Keratinocyte (primary cell): Measurements from ENCODE around the gene MAPK12. TPM values are rescaled to one million over a fixed set of nuclear protein-coding genes. Genes with fewer than 3 reads are reported as not detected.

Source experiments
- DNase-seq: peaks from one replicate; pipeline ENCODE4 v3.0.0-alpha.2; 2011; ENCODE audit warnings: low read depth, missing footprints, low spot score
- FAIRE-seq: peaks from 2 replicates; lab custom pipeline; 2011; peaks lifted over from hg19 to GRCh38; lab: Jason Lieb, UNC
- H2AFZ ChIP-seq: 2 replicates; pipeline ENCODE4 v1.6.0; 2012; ENCODE audit warnings: low read length, control low read depth, inconsistent platforms; ENCODE audit not compliant: control insufficient read depth
- H3K27ac ChIP-seq: 2 replicates; pipeline ENCODE4 v1.5.1; 2011; ENCODE audit warnings: low read length; ENCODE audit not compliant: control insufficient read depth, insufficient read depth
- H3K27me3 ChIP-seq: 3 replicates; pipeline ENCODE4 v1.6.0; 2011; ENCODE audit warnings: low read length; ENCODE audit not compliant: control insufficient read depth, insufficient read depth; ENCODE audit errors: extremely low read depth
- H3K36me3 ChIP-seq, 2 experiments: 2 replicates in 1 of 2; 3 replicates in 1 of 2; pipeline ENCODE4 v1.5.1; 2011; ENCODE audit warnings: low read length in 2 of 2, mild to moderate bottlenecking in 1 of 2; ENCODE audit not compliant: control insufficient read depth in 2 of 2, insufficient read depth in 2 of 2; ENCODE audit errors: extremely low read depth in 1 of 2
- H3K4me1 ChIP-seq: 3 replicates; pipeline ENCODE4 v1.5.1; 2011; ENCODE audit warnings: low read length; ENCODE audit not compliant: control insufficient read depth, insufficient read depth; ENCODE audit errors: extremely low read depth
- H3K4me2 ChIP-seq: 3 replicates; pipeline ENCODE4 v1.6.0; 2011; ENCODE audit warnings: low read depth, low read length; ENCODE audit not compliant: control insufficient read depth, insufficient read depth; ENCODE audit errors: extremely low read depth
- H3K4me3 ChIP-seq, 3 experiments: fragments of 200-600 bp in 1 of 3; sonication (generic) in 1 of 3; 2 replicates in 2 of 3; 3 replicates in 1 of 3; pipeline ENCODE4 v1.5.1; 2011 to 2016; ENCODE audit warnings: low read length in 3 of 3, mild to moderate bottlenecking in 3 of 3, control low read depth in 2 of 3, inconsistent platforms in 1 of 3, low read depth in 1 of 3, mixed read lengths in 1 of 3, mixed run types in 1 of 3, moderate library complexity in 1 of 3; ENCODE audit not compliant: control insufficient read depth in 2 of 3, insufficient read depth in 2 of 3; ENCODE audit errors: extremely low read depth in 1 of 3
- H3K79me2 ChIP-seq: 2 replicates; pipeline ENCODE4 v1.6.0; 2012; ENCODE audit warnings: low read length; ENCODE audit not compliant: control insufficient read depth, insufficient read depth
- H3K9ac ChIP-seq: 3 replicates; pipeline ENCODE4 v1.6.0; 2011; ENCODE audit warnings: low read length; ENCODE audit not compliant: control insufficient read depth, insufficient read depth; ENCODE audit errors: extremely low read depth
- H3K9me1 ChIP-seq: 3 replicates; pipeline ENCODE4 v1.6.0; 2011; ENCODE audit warnings: low read length; ENCODE audit not compliant: control insufficient read depth, insufficient read depth; ENCODE audit errors: extremely low read depth
- H3K9me3 ChIP-seq: 2 replicates; pipeline ENCODE4 v1.5.1; 2012; ENCODE audit warnings: low read depth, low read length; ENCODE audit not compliant: control insufficient read depth
- H4K20me1 ChIP-seq: 3 replicates; pipeline ENCODE4 v1.6.0; 2011; ENCODE audit warnings: low read length; ENCODE audit not compliant: control insufficient read depth, insufficient read depth; ENCODE audit errors: extremely low read depth
- CTCF ChIP-seq, 3 experiments: IDR thresholded peaks in 1 of 3; conservative IDR thresholded peaks in 1 of 3; optimal IDR thresholded peaks in 1 of 3; 2 replicates in 2 of 3; 3 replicates in 1 of 3; pipeline versions ENCODE3 to v1.5.1; 2011; ENCODE audit warnings: low read length in 3 of 3, mild to moderate bottlenecking in 3 of 3, moderate library complexity in 2 of 3, control low read depth in 1 of 3, inconsistent platforms in 1 of 3; ENCODE audit not compliant: insufficient read depth in 2 of 3; ENCODE audit errors: extremely low read depth in 1 of 3
- EZH2 ChIP-seq: IDR thresholded peaks from one replicate; pipeline ENCODE4 v1.6.1; 2012; ENCODE audit warnings: inconsistent platforms, mild to moderate bottlenecking, low read length, moderate library complexity
- dilution Hi-C: fragments of 300-500 bp; cut with MboI; formaldehyde crosslinking; loops from one replicate; pipeline ENCODE4 v1.7.0; 2020; ENCODE audit warnings: low sequenced_read_pairs; ENCODE audit not compliant: extremely low pct_ligation_motif_present
- polyA plus RNA-seq, 5 experiments: library from polyadenylated mRNA; depleted of rRNA in 3 of 5; stranded (reverse) in 3 of 5; stranded (forward) in 1 of 5; unstranded in 1 of 5; fragments of >200 nt; gene quantifications; 1 replicate in 1 of 5; 2 replicates in 3 of 5; 3 replicates in 1 of 5; pipeline versions ENCODE4 v1.2.1 to v1.2.3, GENCODE V29; 2011 to 2012; ENCODE audit warnings: missing spikeins in 2 of 5, low read depth in 1 of 5, low replicate concordance in 1 of 5

Gene MAPK12
- polyA plus RNA-seq, 1 donor (not counting 4 experiments of a cell fraction or from before 2014, with no cell fraction given) = 10.1 TPM

- no peaks in the 10 kb centered on the region for H3K9me3 ChIP-seq
- DNase-seq (no peak), FAIRE-seq (peak; percentile 32)
- no peaks in the 10 kb centered on the region for H3K27me3 ChIP-seq
- peaks cover 28 to 55% of the 10 kb centered on the region in 2 experiments for H3K36me3 ChIP-seq
- H4K20me1 ChIP-seq = no peaks in the 10 kb centered on the region
- no peak overlapping the region for H3K27ac ChIP-seq
- H3K4me2 ChIP-seq = no peak overlapping the region
- H3K4me1 ChIP-seq = no peaks in the 10 kb centered on the region
- peaks cover 6% of the 10 kb centered on the region for H3K79me2 ChIP-seq
- H3K9ac ChIP-seq = no peak overlapping the region
- H3K4me3 ChIP-seq = no peak overlapping the region
- dilution Hi-C loops = no loop called here
- H3K9me1 ChIP-seq = no peaks in the 10 kb centered on the region
- TF ChIP-seq EZH2 (no peak), CTCF (optimal IDR thresholded peaks at IDR 0.05 in 1 of 3, IDR thresholded peaks at IDR 0.05 in 1 of 3, conservative IDR thresholded peaks at IDR 0.05 in 1 of 3; ENCODE audit: extremely low read depth in 1 of 3, insufficient read depth in 2 of 3, low read length in 3 of 3) (no peak)
- H2AFZ ChIP-seq = no peak overlapping the region
Measured at GRCh38 chr22:50218996-50219727, 42.3 kb downstream of the MAPK12 start.

- dilution Hi-C loops = no loop called here
- no peak for TF ChIP-seq EZH2
- no peak for TF ChIP-seq CTCF (optimal IDR thresholded peaks at IDR 0.05 in 1 of 3, IDR thresholded peaks at IDR 0.05 in 1 of 3, conservative IDR thresholded peaks at IDR 0.05 in 1 of 3; ENCODE audit: extremely low read depth in 1 of 3, insufficient read depth in 2 of 3, low read length in 3 of 3)
- Histone ChIP-seq H3K27ac (no peak overlapping the region), H3K4me2 (no peak overlapping the region), H3K9me1 (no peaks in the 10 kb centered on the region), H3K79me2 (peaks cover 12% of the 10 kb centered on the region), H2AFZ (no peak overlapping the region), H4K20me1 (no peaks in the 10 kb centered on the region), H3K4me1 (no peaks in the 10 kb centered on the region), H3K4me3 (no peak overlapping the region), H3K36me3 (peaks cover 28 to 53% of the 10 kb centered on the region in 2 experiments), H3K27me3 (no peaks in the 10 kb centered on the region), H3K9ac (no peak overlapping the region), H3K9me3 (no peaks in the 10 kb centered on the region)
- FAIRE-seq = no peak
- DNase-seq = no peak
Measured at GRCh38 chr22:50218153-50218995, 43.1 kb downstream of the MAPK12 start.
